NCI-H524 treated with DMSO at 0.1 percent for 48 hours (cell line): ENCODE results near the gene SLC2A8.

Source experiments
- DNase-seq: peaks from one replicate; lab custom pipeline; 2025; lab: John Stamatoyannopoulos, UW

The SLC2A8 gene

GRCh38 chr9:127396808-127397645, at the start of gene SLC2A8:
Gene SLC2A8 (plus strand): TSS chr9:127397169. CDS start chr9:127397231, 62 bp downstream.
- peak; percentile 99 for DNase-seq

GRCh38 chr9:127347831-127348776, 48.9 kb upstream of the SLC2A8 start:
- DNase-seq: no peak

GRCh38 chr9:127349483-127350113, 47.4 kb upstream of the SLC2A8 start:
- no peak for DNase-seq

- DNase-seq: peak; percentile 88
Measured at GRCh38 chr9:127351182-127352166, 45.5 kb upstream of the SLC2A8 start.

GRCh38 chr9:127353882-127354281, 43.1 kb upstream of the SLC2A8 start:
- DNase-seq: no peak

- no peak for DNase-seq
Measured at GRCh38 chr9:127356906-127357305, 40.1 kb upstream of the SLC2A8 start.

- no peak for DNase-seq
Measured at GRCh38 chr9:127358023-127358535, 38.9 kb upstream of the SLC2A8 start.

- no peak for DNase-seq
Measured at GRCh38 chr9:127358770-127359169, 38.2 kb upstream of the SLC2A8 start.

GRCh38 chr9:127360250-127360649, 36.7 kb upstream of the SLC2A8 start:
- DNase-seq: no peak

- DNase-seq: no peak
Measured at GRCh38 chr9:127360829-127361228, 36.1 kb upstream of the SLC2A8 start.

GRCh38 chr9:127361561-127361960, 35.4 kb upstream of the SLC2A8 start:
- no peak for DNase-seq

- DNase-seq: no peak
Measured at GRCh38 chr9:127362829-127363228, 34.1 kb upstream of the SLC2A8 start.

GRCh38 chr9:127365461-127365860, 31.5 kb upstream of the SLC2A8 start:
- DNase-seq: no peak

- no peak for DNase-seq
Measured at GRCh38 chr9:127366594-127366993, 30.4 kb upstream of the SLC2A8 start.

GRCh38 chr9:127368852-127369402, 28.0 kb upstream of the SLC2A8 start:
- no peak for DNase-seq

- no peak for DNase-seq
Measured at GRCh38 chr9:127369428-127369827, 27.5 kb upstream of the SLC2A8 start.

GRCh38 chr9:127370147-127370579, 26.8 kb upstream of the SLC2A8 start:
- DNase-seq: no peak

- no peak for DNase-seq
Measured at GRCh38 chr9:127370672-127371648, 26.0 kb upstream of the SLC2A8 start.

GRCh38 chr9:127380479-127380878, 16.5 kb upstream of the SLC2A8 start:
- no peak for DNase-seq
